Stimulated activated memory B cell treated with anti-CD40 and anti-IgM and Interleukin-4, amounts not matched to agents 10 μg/mL and 1 μg/mL and 100 μg/mL, for 72 hours (primary cell): Measurements from ENCODE around the gene ADGRF3.
"Not testable (repeated sequence)": the region's sequence is repeated elsewhere in the genome, so short reads cannot be mapped to it uniquely, and the experiment has no call there.

Experiments used
- ATAC-seq: fragments of 150-1000 bp; cut with Tn5 transposase; 2 replicates; pipeline ENCODE4 v1.10.0; 2021
- H3K27ac Mint-ChIP-seq: one replicate; pipeline ENCODE4 v1.8.0; 2022; ENCODE audit warnings: mild to moderate bottlenecking, mixed read lengths
- H3K27me3 Mint-ChIP-seq: one replicate; pipeline ENCODE4 v1.8.0; 2022; ENCODE audit warnings: mixed read lengths
- H3K36me3 Mint-ChIP-seq: one replicate; pipeline ENCODE4 v1.8.0; 2022; ENCODE audit warnings: mixed read lengths
- H3K4me1 Mint-ChIP-seq: one replicate; pipeline ENCODE4 v1.8.0; 2022; ENCODE audit warnings: mixed read lengths
- H3K4me3 Mint-ChIP-seq: one replicate; pipeline ENCODE4 v1.8.0; 2022; ENCODE audit warnings: mild to moderate bottlenecking, moderate library complexity, mixed read lengths
- H3K9me3 Mint-ChIP-seq: one replicate; pipeline ENCODE4 v1.8.0; 2022; ENCODE audit warnings: mixed read lengths

ADGRF3 gene

GRCh38 chr2:26284132-26284531, 62.5 kb downstream of the ADGRF3 start:
- no peaks in the 10 kb centered on the region for H3K4me1 Mint-ChIP-seq

GRCh38 chr2:26283606-26284005, 63.0 kb downstream of the ADGRF3 start:
- Mint-ChIP-seq H3K27ac (no peak overlapping the region), H3K36me3 (peaks cover 62% of the 10 kb centered on the region), H3K4me1 (no peaks in the 10 kb centered on the region), H3K27me3 (no peaks in the 10 kb centered on the region), H3K4me3 (no peak overlapping the region), H3K9me3 (no peaks in the 10 kb centered on the region)
- no peak for ATAC-seq

More at GRCh38 chr2:26284132-26284531, 62.5 kb downstream of the ADGRF3 start:
- Mint-ChIP-seq H3K27ac (no peak overlapping the region), H3K4me3 (no peak overlapping the region), H3K36me3 (peaks cover 62% of the 10 kb centered on the region), H3K27me3 (no peaks in the 10 kb centered on the region), H3K9me3 (no peaks in the 10 kb centered on the region)
- no peak for ATAC-seq

GRCh38 chr2:26281226-26281625, 65.4 kb downstream of the ADGRF3 start:
- peaks cover 49% of the 10 kb centered on the region for H3K36me3 Mint-ChIP-seq
- ATAC-seq = no peak
- H3K4me3 Mint-ChIP-seq = no peak overlapping the region
- no peaks in the 10 kb centered on the region for H3K27me3 Mint-ChIP-seq
- H3K9me3 Mint-ChIP-seq = no peaks in the 10 kb centered on the region
- H3K27ac Mint-ChIP-seq = no peak overlapping the region
- no peaks in the 10 kb centered on the region for H3K4me1 Mint-ChIP-seq

GRCh38 chr2:26279886-26280285, 66.7 kb downstream of the ADGRF3 start:
- Mint-ChIP-seq H3K36me3 (peaks cover 53% of the 10 kb centered on the region), H3K27ac (no peak overlapping the region), H3K4me3 (no peak overlapping the region), H3K4me1 (no peaks in the 10 kb centered on the region), H3K9me3 (no peaks in the 10 kb centered on the region), H3K27me3 (no peaks in the 10 kb centered on the region)
- no peak for ATAC-seq

- no peak overlapping the region for H3K4me3 Mint-ChIP-seq
- no peak overlapping the region for H3K27ac Mint-ChIP-seq
- H3K4me1 Mint-ChIP-seq = no peaks in the 10 kb centered on the region
- H3K9me3 Mint-ChIP-seq = no peaks in the 10 kb centered on the region
- peaks cover 38% of the 10 kb centered on the region for H3K36me3 Mint-ChIP-seq
- H3K27me3 Mint-ChIP-seq = no peaks in the 10 kb centered on the region
- no peak for ATAC-seq
These were observed 69.9 kb downstream of the ADGRF3 start for GRCh38 chr2:26276484-26277227.

GRCh38 chr2:26274058-26274613, 72.5 kb downstream of the ADGRF3 start:
- H3K4me1 Mint-ChIP-seq = peaks cover 13% of the 10 kb centered on the region
- no peaks in the 10 kb centered on the region for H3K9me3 Mint-ChIP-seq
- H3K27ac Mint-ChIP-seq = no peak overlapping the region
- H3K36me3 Mint-ChIP-seq = peaks cover 27% of the 10 kb centered on the region
- H3K27me3 Mint-ChIP-seq = no peaks in the 10 kb centered on the region
- ATAC-seq = no peak
- no peak overlapping the region for H3K4me3 Mint-ChIP-seq

GRCh38 chr2:26273501-26273900, 73.1 kb downstream of the ADGRF3 start:
- Mint-ChIP-seq H3K4me1 (peaks cover 17% of the 10 kb centered on the region), H3K4me3 (no peak overlapping the region), H3K27ac (no peak overlapping the region), H3K27me3 (no peaks in the 10 kb centered on the region), H3K9me3 (no peaks in the 10 kb centered on the region), H3K36me3 (peaks cover 29% of the 10 kb centered on the region)
- ATAC-seq = no peak

GRCh38 chr2:26270373-26270772, 76.2 kb downstream of the ADGRF3 start:
- Mint-ChIP-seq H3K27me3 (no peaks in the 10 kb centered on the region), H3K27ac (peak overlapping the region; percentile 72), H3K36me3 (peaks cover 27% of the 10 kb centered on the region)

GRCh38 chr2:26269571-26270158, 76.9 kb downstream of the ADGRF3 start:
- peaks cover 25% of the 10 kb centered on the region for H3K36me3 Mint-ChIP-seq
- H3K4me3 Mint-ChIP-seq = no peak overlapping the region
- H3K27ac Mint-ChIP-seq = peak overlapping the region; percentile 72

More at GRCh38 chr2:26270373-26270772, 76.2 kb downstream of the ADGRF3 start:
- H3K4me1 Mint-ChIP-seq = peaks cover 20% of the 10 kb centered on the region
- ATAC-seq = peak; percentile 63
- H3K9me3 Mint-ChIP-seq = no peaks in the 10 kb centered on the region
- H3K4me3 Mint-ChIP-seq = peak overlapping the region; percentile 44

GRCh38 chr2:26268670-26269385, 77.8 kb downstream of the ADGRF3 start:
- ATAC-seq, H3K27me3 Mint-ChIP-seq, H3K9me3 Mint-ChIP-seq, H3K27ac Mint-ChIP-seq, H3K4me3 Mint-ChIP-seq: not testable (repeated sequence)
- Mint-ChIP-seq H3K4me1 (peaks cover 20% of the 10 kb centered on the region), H3K36me3 (peaks cover 30% of the 10 kb centered on the region)

More at GRCh38 chr2:26269571-26270158, 76.9 kb downstream of the ADGRF3 start:
- Mint-ChIP-seq H3K4me1 (peaks cover 20% of the 10 kb centered on the region), H3K27me3 (no peaks in the 10 kb centered on the region), H3K9me3 (no peaks in the 10 kb centered on the region)
- ATAC-seq = peak; percentile 57

- H3K4me3 Mint-ChIP-seq = no peak overlapping the region
- no peak overlapping the region for H3K27ac Mint-ChIP-seq
- no peaks in the 10 kb centered on the region for H3K27me3 Mint-ChIP-seq
- H3K4me1 Mint-ChIP-seq = peaks cover 20% of the 10 kb centered on the region
- H3K36me3 Mint-ChIP-seq = peaks cover 34% of the 10 kb centered on the region
- ATAC-seq = no peak
- no peaks in the 10 kb centered on the region for H3K9me3 Mint-ChIP-seq
These were observed 78.4 kb downstream of the ADGRF3 start for GRCh38 chr2:26268213-26268612.

GRCh38 chr2:26258836-26259235, 87.8 kb downstream of the ADGRF3 start:
- H3K36me3 Mint-ChIP-seq = peaks cover 35% of the 10 kb centered on the region
- not testable (repeated sequence) for ATAC-seq, H3K27ac Mint-ChIP-seq, H3K27me3 Mint-ChIP-seq, H3K9me3 Mint-ChIP-seq, H3K4me1 Mint-ChIP-seq, H3K4me3 Mint-ChIP-seq
